ENCODE results near the gene C3orf85. TPM values are rescaled to one million over a fixed set of nuclear protein-coding genes. Genes with fewer than 3 reads are reported as not detected.

C3orf85 gene
- total RNA-seq, 2 experiments from 2014 or later = not detected

GRCh38 chr3:109118584-109118983, 17.9 kb upstream of the C3orf85 start:
- no peak overlapping the region for H3K27ac Mint-ChIP-seq
- POLR2A ChIA-PET = interaction anchor here (1.2 kb wide), 1 partner anchor 15 kb away, joined by 3 read pairs; no protein-coding TSS in a partner anchor
- peaks cover 9% of the 10 kb centered on the region for H3K9me3 Mint-ChIP-seq

GRCh38 chr3:109122690-109123089, 13.8 kb upstream of the C3orf85 start:
- no peak overlapping the region for H3K4me3 Mint-ChIP-seq
- Histone ChIP-seq H3K36me3 (ENCODE audit: insufficient read depth, low read length) (no peaks in the 10 kb centered on the region), H3K27ac (ENCODE audit: low read depth in 1 of 2, low read length in 2 of 2) (no peak overlapping the region), H3K27me3 (ENCODE audit: control insufficient read depth in 1 of 2, insufficient read depth in 2 of 2, low read length in 2 of 2) (no peaks in the 10 kb centered on the region), H3K4me3 (ENCODE audit: low read length) (no peak overlapping the region), H3K9me3 (ENCODE audit: control insufficient read depth in 1 of 2, insufficient read depth in 1 of 2, low read length in 2 of 2) (peaks cover 0 to 14% of the 10 kb centered on the region in 2 experiments), H3K4me1 (ENCODE audit: insufficient read depth, low read length) (no peaks in the 10 kb centered on the region)
- ChIA-PET POLR2A (no interaction called here), CTCF (no interaction called here)
- H3K36me3 Mint-ChIP-seq (ENCODE audit: low read depth) = no peaks in the 10 kb centered on the region
- no peak overlapping the region for H3K27ac Mint-ChIP-seq
- DNase-seq = no peak
- no peak for TF ChIP-seq CTCF (IDR thresholded peaks at IDR 0.05)
- H3K4me1 Mint-ChIP-seq (ENCODE audit: low read depth) = no peaks in the 10 kb centered on the region
- no peak for ATAC-seq (ENCODE audit: poor library complexity)
- peaks cover 6% of the 10 kb centered on the region for H3K27me3 Mint-ChIP-seq
- H3K9me3 Mint-ChIP-seq = peaks cover 9% of the 10 kb centered on the region
- intact Hi-C loops (cut with DNase I, micrococcal nuclease) = no loop called here

More at GRCh38 chr3:109118584-109118983, 17.9 kb upstream of the C3orf85 start:
- peaks cover 6% of the 10 kb centered on the region for H3K27me3 Mint-ChIP-seq
- Histone ChIP-seq H3K27me3 (ENCODE audit: control insufficient read depth in 1 of 2, insufficient read depth in 2 of 2, low read length in 2 of 2) (no peaks in the 10 kb centered on the region), H3K27ac (ENCODE audit: low read depth in 1 of 2, low read length in 2 of 2) (no peak overlapping the region), H3K4me1 (ENCODE audit: insufficient read depth, low read length) (no peaks in the 10 kb centered on the region), H3K9me3 (ENCODE audit: control insufficient read depth in 1 of 2, insufficient read depth in 1 of 2, low read length in 2 of 2) (peaks cover 0 to 14% of the 10 kb centered on the region in 2 experiments), H3K4me3 (ENCODE audit: low read length) (no peak overlapping the region), H3K36me3 (ENCODE audit: insufficient read depth, low read length) (no peaks in the 10 kb centered on the region)
- CTCF ChIA-PET = no interaction called here
- ATAC-seq (ENCODE audit: poor library complexity) (no peak), DNase-seq (no peak)
- no peak for TF ChIP-seq CTCF (IDR thresholded peaks at IDR 0.05)
- no peaks in the 10 kb centered on the region for H3K4me1 Mint-ChIP-seq (ENCODE audit: low read depth)
- no peak overlapping the region for H3K4me3 Mint-ChIP-seq
- no peaks in the 10 kb centered on the region for H3K36me3 Mint-ChIP-seq (ENCODE audit: low read depth)
- intact Hi-C loops (cut with DNase I, micrococcal nuclease) = no loop called here

GRCh38 chr3:109125902-109126301, 10.6 kb upstream of the C3orf85 start:
- no peak overlapping the region for H3K27ac ChIP-seq (ENCODE audit: low read depth in 1 of 2, low read length in 2 of 2)
- ChIA-PET CTCF (no interaction called here), POLR2A (no interaction called here)
- H3K4me1 ChIP-seq (ENCODE audit: insufficient read depth, low read length) = no peaks in the 10 kb centered on the region
- Mint-ChIP-seq H3K9me3 (peaks cover 9% of the 10 kb centered on the region), H3K4me3 (no peak overlapping the region), H3K36me3 (ENCODE audit: low read depth) (no peaks in the 10 kb centered on the region), H3K27me3 (peaks cover 6% of the 10 kb centered on the region), H3K27ac (no peak overlapping the region), H3K4me1 (ENCODE audit: low read depth) (no peaks in the 10 kb centered on the region)
- H3K9me3 ChIP-seq (ENCODE audit: control insufficient read depth in 1 of 2, insufficient read depth in 1 of 2, low read length in 2 of 2) = peaks cover 0 to 8% of the 10 kb centered on the region in 2 experiments
- H3K36me3 ChIP-seq (ENCODE audit: insufficient read depth, low read length) = no peaks in the 10 kb centered on the region
- no peak overlapping the region for H3K4me3 ChIP-seq (ENCODE audit: low read length)
- ATAC-seq (ENCODE audit: poor library complexity) = no peak
- no peaks in the 10 kb centered on the region for H3K27me3 ChIP-seq (ENCODE audit: control insufficient read depth in 1 of 2, insufficient read depth in 2 of 2, low read length in 2 of 2)
- no peak for DNase-seq
- intact Hi-C loops (cut with DNase I, micrococcal nuclease) = no loop called here
- TF ChIP-seq CTCF (IDR thresholded peaks at IDR 0.05) = no peak
